Right atrium auricular region (tissue), 2 donors: ENCODE measurements around the gene PHF19. TPM values are rescaled to one million over a fixed set of nuclear protein-coding genes. Genes with fewer than 3 reads are reported as not detected.

Experiments used
- DNase-seq: peaks from one replicate; pipeline ENCODE4 v3.0.0-alpha.2; 2019; ENCODE audit warnings: low spot score
- H3K27ac ChIP-seq, 2 donors: fragments of 200-600 bp; sonication (generic); 1 replicate in 1 of 2; 2 replicates in 1 of 2; pipeline ENCODE4 v1.5.1; 2016 to 2019
- H3K27me3 ChIP-seq, 2 donors: fragments of 200-600 bp; sonication (generic); one replicate each; pipeline versions ENCODE4 v1.5.1 to v1.6.0; 2017 to 2019
- H3K36me3 ChIP-seq: fragments of 200-600 bp; sonication (generic); one replicate; pipeline ENCODE4 v1.5.1; 2016
- H3K4me1 ChIP-seq, 2 donors: fragments of 200-600 bp; sonication (generic); one replicate each; pipeline versions ENCODE4 v1.5.1 to v1.6.0; 2017 to 2019
- H3K4me3 ChIP-seq, 2 donors: fragments of 200-600 bp; sonication (generic); 1 replicate in 1 of 2; 2 replicates in 1 of 2; pipeline ENCODE4 v1.5.1; 2017 to 2019; ENCODE audit warnings: mild to moderate bottlenecking in 1 of 2, moderate library complexity in 1 of 2
- H3K9me3 ChIP-seq, 2 donors: fragments of 200-600 bp; sonication (generic); one replicate each; pipeline ENCODE4 v1.5.1; 2019
- CTCF ChIP-seq, 2 donors: fragments of 200-600 bp; sonication (generic); IDR thresholded peaks; one replicate each; pipeline ENCODE4 v1.5.1; 2019; ENCODE audit warnings: antibody characterized with exemption in 2 of 2
- total RNA-seq, 2 donors: library from RNA; depleted of rRNA; stranded (reverse); fragments of >200 nt; gene quantifications; one replicate each; pipeline ENCODE4 v1.1.0, GENCODE V29; 2016

Gene PHF19
- total RNA-seq, 2 donors from 2014 or later = 11.9 to 13.9 TPM

DNA sequence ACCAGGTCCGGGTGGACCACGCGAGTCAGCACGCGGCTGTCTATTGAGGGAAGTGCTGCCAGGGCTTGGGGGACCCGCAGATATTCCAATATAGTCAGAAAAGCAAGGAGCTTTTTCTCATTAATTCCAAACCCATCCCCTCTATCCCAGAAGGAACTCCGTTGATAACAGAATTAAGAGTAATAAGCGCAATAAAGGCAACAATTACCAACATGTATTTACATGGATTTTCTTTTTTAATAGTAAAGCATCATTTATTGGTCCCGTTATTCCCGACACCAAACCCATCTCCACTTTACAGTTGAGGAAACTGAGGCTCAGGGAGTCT, 7.7 kb downstream of the PHF19 start:
- H3K36me3 ChIP-seq = no peaks in the 10 kb centered on the region
- TF ChIP-seq CTCF (IDR thresholded peaks at IDR 0.05) = no peak

DNA sequence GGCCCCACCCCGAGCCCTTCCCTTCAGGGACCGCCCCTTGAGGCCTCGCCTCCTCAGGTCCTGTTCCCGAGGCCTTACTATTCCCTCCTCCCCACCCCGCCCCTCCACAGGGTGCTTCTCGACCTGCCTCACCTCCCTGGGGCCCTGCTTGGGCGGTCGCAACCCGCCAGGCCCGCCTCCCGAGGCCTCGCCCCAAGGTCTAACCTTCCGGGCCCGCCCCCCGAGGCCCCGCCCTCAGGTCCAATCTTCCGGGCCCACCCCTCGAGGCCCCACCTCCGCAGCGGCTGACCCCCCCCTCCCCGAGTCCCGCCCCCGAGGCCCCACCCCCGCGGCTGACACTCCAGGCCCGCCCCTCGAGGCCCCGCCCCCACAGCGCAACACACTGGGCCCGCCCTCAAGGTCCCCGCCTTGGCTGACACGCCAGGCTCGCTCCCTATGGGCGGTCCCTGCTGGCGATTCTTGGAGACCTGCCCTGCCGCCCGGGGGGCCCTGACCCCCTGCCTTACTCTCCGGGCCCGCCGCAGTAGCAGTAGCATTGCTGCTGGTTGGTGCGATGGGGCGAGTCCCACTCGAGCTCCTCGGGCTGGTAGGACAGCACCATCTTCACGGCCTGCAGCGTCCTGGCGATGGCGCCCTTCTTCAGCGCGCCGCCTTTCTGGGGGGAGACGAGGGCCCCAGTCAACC, 8.2 kb downstream of the PHF19 start:
- Histone ChIP-seq H3K27me3 (no peaks in the 10 kb centered on the region), H3K4me1 (peaks cover 0 to 14% of the 10 kb centered on the region in 2 donors), H3K9me3 (no peaks in the 10 kb centered on the region), H3K4me3 (peak overlapping the region; percentile 49 to 54), H3K27ac (peak overlapping the region; percentile 85 to 88), H3K36me3 (peaks cover 4% of the 10 kb centered on the region)
- TF ChIP-seq CTCF (IDR thresholded peaks at IDR 0.05) = peak; percentile 18 to 75
- DNase-seq = peak; percentile 93

More for the DNA sequence above, 7.7 kb downstream of the PHF19 start:
- Histone ChIP-seq H3K9me3 (no peaks in the 10 kb centered on the region), H3K4me1 (peaks cover 0 to 14% of the 10 kb centered on the region in 2 donors), H3K27me3 (no peaks in the 10 kb centered on the region), H3K4me3 (peak overlapping the region; percentile 49 to 54), H3K27ac (peak overlapping the region; percentile 85 to 88)
- no peak for DNase-seq

- peak overlapping the region; percentile 85 to 88 for H3K27ac ChIP-seq
- no peaks in the 10 kb centered on the region for H3K27me3 ChIP-seq
- H3K9me3 ChIP-seq = no peaks in the 10 kb centered on the region
- no peak for TF ChIP-seq CTCF (IDR thresholded peaks at IDR 0.05)
- H3K4me1 ChIP-seq = peaks cover 0 to 14% of the 10 kb centered on the region in 2 donors
- no peak for DNase-seq
- H3K36me3 ChIP-seq = peaks cover 9% of the 10 kb centered on the region
- H3K4me3 ChIP-seq = peak overlapping the region; percentile 30 to 54
Measured at GRCh38 chr9:120868339-120868675, 8.7 kb downstream of the PHF19 start.

GRCh38 chr9:120867676-120868338, 9.2 kb downstream of the PHF19 start:
- peaks cover 0 to 14% of the 10 kb centered on the region in 2 donors for H3K4me1 ChIP-seq
- peak overlapping the region in 1 of 2 donors; percentile 54 for H3K4me3 ChIP-seq

DNA sequence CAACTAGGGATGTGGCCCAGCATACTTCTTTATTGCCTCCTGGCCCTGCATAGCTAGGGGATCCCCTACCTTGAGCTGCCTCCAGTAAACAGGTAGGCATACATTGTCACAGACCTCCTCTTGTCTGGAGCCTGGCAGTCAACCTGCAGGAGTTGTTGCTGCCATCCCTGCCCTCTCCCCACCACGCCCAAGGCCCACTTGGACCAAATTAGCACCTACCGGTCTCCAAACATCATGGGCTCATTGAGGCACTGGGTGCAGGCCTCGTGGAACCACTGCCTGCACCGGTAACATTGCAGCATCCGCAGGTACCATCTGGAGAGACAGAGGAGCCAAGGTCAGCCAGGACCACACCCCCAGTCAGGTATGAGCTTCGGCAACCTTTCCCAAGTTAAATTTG, 10.3 kb downstream of the PHF19 start:
- DNase-seq = no peak
- Histone ChIP-seq H3K27ac (no peak overlapping the region), H3K27me3 (no peaks in the 10 kb centered on the region), H3K36me3 (peaks cover 22% of the 10 kb centered on the region), H3K4me3 (no peak overlapping the region), H3K4me1 (peaks cover 0 to 14% of the 10 kb centered on the region in 2 donors), H3K9me3 (no peaks in the 10 kb centered on the region)
- TF ChIP-seq CTCF (IDR thresholded peaks at IDR 0.05) = no peak

More at GRCh38 chr9:120867676-120868338, 9.2 kb downstream of the PHF19 start:
- H3K9me3 ChIP-seq = no peaks in the 10 kb centered on the region
- peaks cover 13% of the 10 kb centered on the region for H3K36me3 ChIP-seq
- H3K27ac ChIP-seq = peak overlapping the region; percentile 85 to 88
- no peak for DNase-seq
- no peak for TF ChIP-seq CTCF (IDR thresholded peaks at IDR 0.05)
- no peaks in the 10 kb centered on the region for H3K27me3 ChIP-seq
